Measurements from ENCODE around the gene PLPP1.

DNA sequence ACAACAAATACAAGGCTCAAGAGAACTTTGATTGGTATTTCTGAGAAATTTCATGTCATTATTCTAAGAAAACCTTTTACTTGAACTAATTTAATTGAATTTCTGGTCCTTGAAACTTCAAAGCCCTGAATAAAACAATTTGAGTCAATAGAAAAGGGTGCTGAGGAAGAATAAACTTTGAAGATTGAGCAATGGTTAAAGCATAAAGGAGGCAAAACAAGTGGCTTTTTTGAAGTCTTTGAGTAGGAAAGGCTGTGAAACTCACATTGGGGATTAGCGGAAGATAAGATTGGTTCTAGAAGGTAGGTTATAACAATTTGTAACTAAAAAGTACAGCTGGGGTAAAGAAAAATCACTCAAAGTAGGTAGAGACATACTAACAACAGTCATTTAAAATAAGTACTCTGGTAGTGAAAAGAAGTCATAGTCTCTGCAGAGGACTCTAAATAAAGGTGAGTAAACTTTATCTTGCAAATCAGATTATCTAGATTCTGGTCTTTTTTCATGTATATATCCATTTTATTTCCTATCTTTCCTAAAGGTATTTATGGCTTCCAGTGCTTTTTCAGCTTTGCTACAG lies 6.4 kb upstream of the PLPP1 start:
- TF ChIP-seq SP1 (IDR thresholded peaks at IDR 0.05): no peak
- TF ChIP-seq TARDBP (IDR thresholded peaks at IDR 0.05): no peak
- no peak for TF ChIP-seq FOXA1 (IDR thresholded peaks at IDR 0.05)
- no peak for TF ChIP-seq BHLHE40 (IDR thresholded peaks at IDR 0.05; ENCODE audit: borderline replicate concordance)
- TF ChIP-seq LEF1 (IDR thresholded peaks at IDR 0.05; ENCODE audit: borderline replicate concordance): no peak
- TF ChIP-seq CTBP1 (IDR thresholded peaks at IDR 0.05; ENCODE audit: borderline replicate concordance): no peak
